H1 (cell line): ENCODE data around the gene SBSN.

Source experiments
- EGR1 ChIP-seq: IDR thresholded peaks from 2 replicates; pipeline ENCODE4 v1.6.1; 2011; ENCODE audit warnings: low read depth, low read length, borderline replicate concordance
- POLR2A ChIP-seq, 2 experiments: IDR thresholded peaks; 1 replicate in 1 of 2; 2 replicates in 1 of 2; pipeline ENCODE4 v1.6.1; 2011; ENCODE audit warnings: low read depth in 2 of 2, low read length in 2 of 2, mild to moderate bottlenecking in 2 of 2; ENCODE audit errors: control extremely low read depth in 1 of 2
- TAF1 ChIP-seq: IDR thresholded peaks from 2 replicates; pipeline ENCODE4 v1.6.1; 2011; ENCODE audit warnings: mild to moderate bottlenecking, low read depth, low read length
- TF ChIP-seq, protein P1 (sequence below): IDR thresholded peaks from 2 replicates; pipeline ENCODE4 v1.6.1; 2012; ENCODE audit warnings: inconsistent platforms

DNA sequence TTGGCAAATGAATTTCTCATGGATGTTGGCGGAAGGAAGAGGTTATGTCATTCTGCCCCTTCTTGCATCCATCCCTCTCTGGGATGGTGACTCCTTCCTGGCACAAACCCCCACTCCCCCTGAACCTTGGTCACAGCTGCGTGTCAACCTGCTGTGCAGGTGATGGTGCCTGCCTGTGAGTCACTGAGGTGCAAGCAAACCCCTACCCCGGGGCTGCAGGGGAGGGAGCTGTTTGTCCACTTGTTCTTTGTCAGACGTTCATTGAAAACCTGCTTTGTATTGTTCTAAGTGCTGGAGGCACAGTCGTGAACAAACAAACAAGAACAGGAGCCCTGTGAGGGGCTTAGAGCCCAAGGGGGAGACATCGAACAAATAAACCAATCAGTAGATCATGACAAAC, 3.2 kb upstream of the SBSN start:
- TF ChIP-seq, protein P1, sequence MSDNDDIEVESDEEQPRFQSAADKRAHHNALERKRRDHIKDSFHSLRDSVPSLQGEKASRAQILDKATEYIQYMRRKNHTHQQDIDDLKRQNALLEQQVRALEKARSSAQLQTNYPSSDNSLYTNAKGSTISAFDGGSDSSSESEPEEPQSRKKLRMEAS: no peak
- TF ChIP-seq EGR1 (no peak), POLR2A (IDR thresholded peaks at IDR 0.05; ENCODE audit: control extremely low read depth in 1 of 2, low read depth in 2 of 2, low read length in 2 of 2) (no peak), TAF1 (no peak)
